Ascending aorta (tissue), 2 donors: ENCODE measurements around the gene AANAT. TPM values are rescaled to one million over a fixed set of nuclear protein-coding genes. Genes with fewer than 3 reads are reported as not detected.

Experiments
- DNase-seq, 2 donors: peaks; one replicate each; pipeline ENCODE4 v3.0.0-alpha.2; 2019; ENCODE audit warnings: low spot score in 2 of 2
- H3K27ac ChIP-seq, 2 donors: fragments of 200-600 bp; sonication (generic); one replicate each; pipeline ENCODE4 v1.5.1; 2016 to 2017; ENCODE audit warnings: mild to moderate bottlenecking in 1 of 2
- H3K27me3 ChIP-seq: fragments of 200-600 bp; sonication (generic); one replicate; pipeline ENCODE4 v1.5.1; 2017
- H3K36me3 ChIP-seq, 2 donors: fragments of 200-600 bp; sonication (generic); one replicate each; pipeline ENCODE4 v1.5.1; 2016
- H3K4me1 ChIP-seq, 2 donors: fragments of 200-600 bp; sonication (generic); one replicate each; pipeline ENCODE4 v1.5.1; 2016 to 2017; ENCODE audit warnings: mild to moderate bottlenecking in 1 of 2
- H3K4me3 ChIP-seq, 2 donors: fragments of 200-600 bp; sonication (generic); one replicate each; pipeline ENCODE4 v1.5.1; 2016 to 2017; ENCODE audit warnings: mild to moderate bottlenecking in 1 of 2
- H3K9me3 ChIP-seq, 2 donors: fragments of 200-600 bp; sonication (generic); one replicate each; pipeline ENCODE4 v1.5.1; 2016
- CTCF ChIP-seq, 3 experiments: fragments of 200-600 bp in 2 of 3; fragments of 450-650 bp in 1 of 3; sonication (generic) in 2 of 3; IDR thresholded peaks; one replicate each; pipeline ENCODE4 v1.5.1; 2016 to 2019; ENCODE audit warnings: antibody characterized with exemption in 3 of 3, mild to moderate bottlenecking in 1 of 3, moderate library complexity in 1 of 3
- intact Hi-C: fragments of 100-400 bp; cut with DNase I; formaldehyde crosslinking; loops from one replicate; pipeline ENCODE4 v1.15.1; 2023
- total RNA-seq: library from RNA; depleted of rRNA; stranded (reverse); fragments of >200 nt; gene quantifications from one replicate; pipeline ENCODE4 v1.1.0, GENCODE V29; 2016

Gene AANAT
- total RNA-seq, 1 donor from 2014 or later = not detected

GRCh38 chr17:76447931-76448652 lies 19.3 kb upstream of the AANAT start:
- no peaks in the 10 kb centered on the region for H3K36me3 ChIP-seq
- intact Hi-C loops = no loop called here
- H3K27me3 ChIP-seq = no peaks in the 10 kb centered on the region
- DNase-seq = no peak
- H3K4me3 ChIP-seq = no peak overlapping the region
- H3K27ac ChIP-seq = no peak overlapping the region
- H3K9me3 ChIP-seq = no peaks in the 10 kb centered on the region
- no peak for TF ChIP-seq CTCF (IDR thresholded peaks at IDR 0.05)
- peaks cover 0 to 12% of the 10 kb centered on the region in 2 donors for H3K4me1 ChIP-seq

DNA sequence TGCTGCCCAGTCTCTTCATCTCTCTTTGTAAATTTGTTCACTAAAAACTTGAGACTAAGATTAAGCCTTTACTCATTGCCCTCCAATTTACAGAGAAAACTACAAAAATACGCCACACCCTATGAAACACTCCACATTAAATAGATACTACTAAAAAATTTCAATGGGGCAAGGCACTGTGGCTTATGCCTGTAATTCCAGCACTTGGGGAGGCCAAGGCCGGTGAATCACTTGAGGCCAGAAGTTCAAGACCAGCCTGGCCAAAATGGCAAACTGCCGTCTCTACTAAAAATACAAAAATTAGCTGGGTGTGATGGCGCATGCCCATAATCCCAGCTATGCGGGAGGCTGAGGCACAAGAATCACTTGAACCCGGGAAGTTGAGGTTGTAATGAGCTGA lies 18.3 kb upstream of the AANAT start:
- no peak for TF ChIP-seq CTCF (IDR thresholded peaks at IDR 0.05)
- H3K4me1 ChIP-seq = peaks cover 0 to 12% of the 10 kb centered on the region in 2 donors
- no peaks in the 10 kb centered on the region for H3K9me3 ChIP-seq
- no peaks in the 10 kb centered on the region for H3K36me3 ChIP-seq
- intact Hi-C loops = no loop called here
- no peak overlapping the region for H3K4me3 ChIP-seq
- no peak for DNase-seq
- no peaks in the 10 kb centered on the region for H3K27me3 ChIP-seq
- no peak overlapping the region for H3K27ac ChIP-seq

DNA sequence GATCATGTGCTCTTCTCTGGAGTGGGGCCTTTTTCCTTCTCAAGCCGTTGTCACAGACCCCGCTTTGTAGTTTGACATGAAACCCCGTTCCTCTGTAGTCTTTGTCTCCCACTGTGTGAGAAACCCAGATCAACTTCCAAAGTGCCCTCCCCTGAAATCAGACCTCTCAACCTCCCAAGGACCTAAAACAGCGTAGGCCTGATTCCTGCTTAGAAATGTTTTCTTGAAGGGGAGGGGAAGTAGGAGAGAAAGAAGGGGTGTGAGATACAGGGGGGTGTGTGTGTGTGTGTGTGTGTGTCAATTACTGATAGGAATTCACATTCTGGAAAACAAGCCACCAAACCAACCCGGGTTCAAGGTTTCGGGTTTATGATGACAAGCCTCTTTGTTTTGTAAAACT lies 15.9 kb upstream of the AANAT start:
- Histone ChIP-seq H3K4me3 (peak overlapping the region; percentile 94 to 98), H3K36me3 (no peaks in the 10 kb centered on the region), H3K27me3 (no peaks in the 10 kb centered on the region), H3K9me3 (no peaks in the 10 kb centered on the region), H3K27ac (no peak overlapping the region), H3K4me1 (peaks cover 0 to 12% of the 10 kb centered on the region in 2 donors)
- intact Hi-C loops = loop anchor here (5.0 kb wide), 1 partner anchor 51 kb away; the partner anchor contains the start of gene RHBDF2
- TF ChIP-seq CTCF (IDR thresholded peaks at IDR 0.05) = no peak
- DNase-seq = no peak

DNA sequence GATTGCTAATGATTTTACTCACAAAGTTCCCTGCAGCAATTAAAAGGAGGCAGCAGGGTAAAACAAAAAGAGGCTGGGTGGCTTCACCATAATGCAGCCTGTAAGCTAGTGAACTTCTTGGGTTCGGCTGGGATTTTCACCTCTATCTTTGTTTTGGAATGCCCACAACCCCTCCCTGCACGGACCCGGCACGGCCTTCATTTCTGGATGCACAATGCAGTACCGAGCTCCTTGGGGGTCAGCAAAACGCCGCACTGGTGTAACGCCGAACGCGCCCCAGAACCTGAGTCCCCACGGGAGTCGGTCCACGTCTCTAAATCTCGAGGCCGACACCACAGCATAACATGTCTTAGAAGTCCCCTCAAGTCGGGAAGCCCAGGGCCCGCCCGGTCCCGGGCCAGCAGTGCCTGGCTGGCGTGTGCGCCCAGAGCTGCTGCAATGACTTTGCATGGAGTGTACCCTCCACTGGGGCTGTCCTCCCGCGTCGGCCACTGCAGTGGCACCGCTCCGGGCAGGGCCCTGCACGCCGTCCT lies 15.2 kb upstream of the AANAT start:
- Histone ChIP-seq H3K4me1 (peaks cover 0 to 8% of the 10 kb centered on the region in 2 donors), H3K9me3 (no peaks in the 10 kb centered on the region), H3K27me3 (no peaks in the 10 kb centered on the region), H3K27ac (peak overlapping the region in 1 of 2 donors; percentile 77), H3K4me3 (peak overlapping the region; percentile 94 to 98), H3K36me3 (no peaks in the 10 kb centered on the region)
- no peak for TF ChIP-seq CTCF (IDR thresholded peaks at IDR 0.05)
- no peak for DNase-seq
- intact Hi-C loops = loop anchor here (5.0 kb wide), 1 partner anchor 50 kb away; the partner anchor contains the start of gene RHBDF2

DNA sequence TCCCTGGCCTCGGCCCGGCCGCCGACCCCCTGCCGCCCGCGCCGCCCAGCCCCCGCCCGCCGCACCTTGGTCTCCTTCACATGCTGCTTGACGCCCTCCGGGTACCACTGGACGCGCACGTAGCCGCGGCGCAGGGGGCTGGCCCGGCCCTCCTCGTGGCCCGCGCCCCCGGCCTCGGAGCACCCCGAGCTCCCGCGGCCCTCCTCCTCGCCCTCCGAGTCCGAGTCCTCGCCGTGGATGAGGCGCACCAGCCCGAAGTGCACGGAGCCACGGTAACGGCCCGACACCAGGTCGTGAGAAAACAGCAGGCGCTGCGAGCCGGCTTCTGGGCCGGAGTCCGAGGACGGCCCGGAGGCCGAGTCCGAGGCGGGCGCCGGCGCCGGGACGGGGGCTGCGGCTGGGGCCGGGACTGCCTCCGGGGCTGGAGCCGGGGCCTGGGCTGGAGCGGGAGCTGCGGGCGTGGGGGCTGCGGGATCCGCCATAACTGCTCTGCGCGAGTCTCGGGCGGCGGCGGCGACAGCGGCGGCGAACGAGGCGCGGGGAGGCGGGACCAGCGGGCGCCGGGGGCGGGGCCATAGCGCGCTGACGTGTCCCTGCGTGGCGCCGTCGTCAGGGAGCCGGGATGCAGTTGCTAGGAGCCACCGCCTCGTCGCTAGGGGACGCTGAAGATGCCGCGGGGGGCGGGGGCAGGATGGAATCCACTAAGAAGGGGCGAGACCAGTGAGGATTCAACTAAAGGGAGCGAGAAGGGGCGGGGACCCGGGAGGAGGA lies 14.6 kb upstream of the AANAT start, which contains the start of gene UBE2O:
Gene UBE2O, minus strand, starts transcription at position 493 of the 771 bp plus-strand sequence. Its CDS starts 11 bp downstream, at position 482.
- H3K36me3 ChIP-seq = no peaks in the 10 kb centered on the region
- intact Hi-C loops = loop anchor here (5.0 kb wide), 1 partner anchor 49 kb away; the partner anchor contains the start of gene RHBDF2
- H3K27me3 ChIP-seq = no peaks in the 10 kb centered on the region
- no peaks in the 10 kb centered on the region for H3K9me3 ChIP-seq
- DNase-seq = peak; percentile 42 to 92
- peak within 1 kb of the TSS; percentile 94 to 98 for H3K4me3 ChIP-seq
- H3K4me1 ChIP-seq = peaks cover 0 to 8% of the 10 kb centered on the region in 2 donors
- peak; percentile 35 to 55 (median 48) for TF ChIP-seq CTCF (IDR thresholded peaks at IDR 0.05)
- H3K27ac ChIP-seq = peak within 1 kb of the TSS; percentile 67 to 77
